Activated CD8-positive, alpha-beta memory T cell treated with anti-CD3 and anti-CD28 coated beads, Interleukin-2, amount 10 ng/mL, durations not matched to agents 7 days and 5 days (primary cell): ENCODE data around the gene KIF5C. TPM values are rescaled to one million over a fixed set of nuclear protein-coding genes. Genes with fewer than 3 reads are reported as not detected.
"Not testable (repeated sequence)": the region's sequence is repeated elsewhere in the genome, so short reads cannot be mapped to it uniquely, and the experiment has no call there.

Source experiments
- ATAC-seq: fragments of 150-1000 bp; cut with Tn5 transposase; one replicate; pipeline ENCODE4 v1.10.0; 2021; ENCODE audit warnings: moderate library complexity
- CTCF ChIA-PET: fragments of 350-600 bp; sonication (Branson Sonifier 250); formaldehyde crosslinking; loops from one replicate; lab custom pipeline; 2021; ENCODE audit warnings: antibody characterized with exemption; lab: Charles Lee
- DNase-seq: peaks from one replicate; pipeline ENCODE4 v3.0.0-alpha.2; 2020
- H3K27ac Mint-ChIP-seq: one replicate; pipeline ENCODE4 v1.8.0; 2021; ENCODE audit warnings: mild to moderate bottlenecking, mixed read lengths
- H3K27me3 Mint-ChIP-seq: one replicate; pipeline ENCODE4 v1.8.0; 2021; ENCODE audit warnings: mixed read lengths
- H3K36me3 Mint-ChIP-seq: one replicate; pipeline ENCODE4 v1.8.0; 2021; ENCODE audit warnings: mild to moderate bottlenecking, mixed read lengths
- H3K4me1 Mint-ChIP-seq: one replicate; pipeline ENCODE4 v1.8.0; 2021; ENCODE audit warnings: mixed read lengths
- H3K4me3 Mint-ChIP-seq: one replicate; pipeline ENCODE4 v1.8.0; 2021; ENCODE audit warnings: mild to moderate bottlenecking, moderate library complexity, mixed read lengths
- H3K9me3 Mint-ChIP-seq: one replicate; pipeline ENCODE4 v1.8.0; 2022; ENCODE audit warnings: low read depth, mixed read lengths
- total RNA-seq, 2 experiments: library from RNA; stranded (reverse); gene quantifications; one replicate each; pipeline ENCODE4 v1.2.3, GENCODE V29; 2021

The KIF5C gene
- 10 to 100 TPM; 16.2 to 18.3 TPM for total RNA-seq

DNA sequence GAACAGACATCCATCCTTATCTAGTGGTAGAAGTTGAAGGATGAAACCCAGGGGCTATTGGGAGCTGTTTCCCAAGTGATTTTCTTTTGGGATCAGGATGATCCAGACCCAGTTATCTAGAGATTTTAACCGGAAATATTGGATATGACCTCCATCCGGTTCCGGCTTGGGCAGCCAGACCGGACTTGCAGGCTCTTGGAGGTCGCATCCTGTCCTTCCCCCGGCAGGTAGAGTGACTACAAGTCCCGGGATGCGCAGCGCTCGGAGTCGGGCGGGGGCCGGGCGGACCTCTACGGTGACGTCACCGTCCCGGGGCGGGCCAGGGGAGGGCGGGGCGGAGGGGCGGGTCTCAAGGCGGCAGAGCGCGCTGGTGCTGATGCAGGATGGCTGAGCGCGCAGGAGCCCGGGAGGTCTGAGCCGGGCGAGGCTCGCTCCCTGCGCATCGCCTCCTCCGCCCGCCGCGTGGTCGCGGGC is at the start of gene KIF5C:
KIF5C (plus strand) TSS at position 360 of the 474 bp plus-strand sequence. CDS start 391 bp downstream, outside the sequence.
- Mint-ChIP-seq H3K4me1 (peaks cover 22% of the 10 kb centered on the region), H3K9me3 (no peaks in the 10 kb centered on the region), H3K4me3 (peak within 1 kb of the TSS; percentile 79), H3K36me3 (peaks cover 3% of the 10 kb centered on the region), H3K27me3 (peaks cover 28% of the 10 kb centered on the region), H3K27ac (peak within 1 kb of the TSS; percentile 68)
- peak; percentile 91 for ATAC-seq
- DNase-seq, result peak; percentile 95
- CTCF ChIA-PET, result no interaction called here

DNA sequence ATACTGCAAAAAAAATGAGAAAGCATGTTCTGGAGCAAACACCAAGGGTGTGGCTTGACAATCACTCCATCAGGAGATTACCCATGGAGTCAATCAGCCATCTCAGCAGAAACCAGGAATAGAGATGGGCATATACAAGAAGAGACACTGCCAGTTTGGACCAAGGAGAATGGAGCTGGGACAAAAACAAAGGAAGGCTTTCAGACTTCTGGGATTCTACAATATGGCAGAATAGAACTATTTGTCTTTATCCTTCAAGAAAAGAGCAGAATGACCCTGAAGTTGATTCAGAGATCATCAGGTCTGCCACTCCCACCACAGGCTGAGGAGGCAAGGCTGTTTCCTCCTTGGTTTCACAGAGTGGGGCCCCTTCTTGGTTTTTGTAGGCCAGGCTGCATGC is 48.2 kb upstream of the KIF5C start:
- no peak for ATAC-seq
- DNase-seq, result no peak
- H3K4me1 Mint-ChIP-seq, result no peaks in the 10 kb centered on the region
- peaks cover 4% of the 10 kb centered on the region for H3K9me3 Mint-ChIP-seq
- CTCF ChIA-PET, result no interaction called here
- no peak overlapping the region for H3K27ac Mint-ChIP-seq
- H3K4me3 Mint-ChIP-seq, result no peak overlapping the region
- peaks cover 17% of the 10 kb centered on the region for H3K27me3 Mint-ChIP-seq
- no peaks in the 10 kb centered on the region for H3K36me3 Mint-ChIP-seq

DNA sequence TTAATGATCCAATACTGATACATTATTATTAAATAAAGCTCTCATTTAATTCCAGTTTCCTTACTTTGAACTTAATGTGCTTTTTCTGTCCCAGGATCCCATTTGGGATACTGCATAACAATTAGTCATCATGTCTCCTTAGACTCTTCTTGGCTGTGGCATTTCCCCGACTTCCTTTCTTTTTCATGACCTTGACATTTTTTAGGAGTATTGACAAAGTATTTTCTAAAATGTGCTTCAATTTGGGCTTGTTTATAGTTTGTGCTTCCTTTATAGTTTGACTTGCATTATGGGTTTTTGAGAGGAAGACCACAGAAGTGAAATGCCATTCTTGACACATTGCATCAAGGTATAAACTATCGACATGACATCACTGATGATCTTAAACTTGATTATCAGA is 46.1 kb upstream of the KIF5C start:
- no peak overlapping the region for H3K4me3 Mint-ChIP-seq
- DNase-seq (no peak), ATAC-seq (no peak)
- peaks cover 4% of the 10 kb centered on the region for H3K9me3 Mint-ChIP-seq
- H3K4me1 Mint-ChIP-seq, result no peaks in the 10 kb centered on the region
- H3K36me3 Mint-ChIP-seq, result no peaks in the 10 kb centered on the region
- no peak overlapping the region for H3K27ac Mint-ChIP-seq
- peaks cover 12% of the 10 kb centered on the region for H3K27me3 Mint-ChIP-seq
- CTCF ChIA-PET, result interaction anchor here (1.1 kb wide), 1 partner anchor 14 kb away, joined by 4 read pairs; no protein-coding TSS in a partner anchor

DNA sequence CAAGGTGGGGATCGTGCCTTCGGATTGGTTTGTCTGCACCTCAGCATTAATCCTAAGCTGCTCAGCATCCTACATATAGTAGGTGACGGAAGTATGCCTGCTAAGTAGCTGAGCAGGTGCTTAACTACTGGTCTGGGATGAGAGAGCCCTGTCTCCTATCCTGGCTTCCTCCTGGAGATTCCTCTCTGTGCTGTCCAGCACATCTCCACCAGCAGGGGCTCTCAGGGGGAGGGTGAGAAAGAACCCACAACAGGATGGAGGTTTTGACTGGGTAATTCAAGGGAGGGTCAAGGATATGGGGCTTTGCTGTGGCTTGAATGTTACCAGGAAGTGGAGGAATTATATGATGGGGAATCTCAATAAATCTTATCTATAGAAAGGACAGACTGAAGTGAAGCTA is 45.4 kb upstream of the KIF5C start:
- CTCF ChIA-PET, result no interaction called here
- no peak overlapping the region for H3K27ac Mint-ChIP-seq
- ATAC-seq, result no peak

DNA sequence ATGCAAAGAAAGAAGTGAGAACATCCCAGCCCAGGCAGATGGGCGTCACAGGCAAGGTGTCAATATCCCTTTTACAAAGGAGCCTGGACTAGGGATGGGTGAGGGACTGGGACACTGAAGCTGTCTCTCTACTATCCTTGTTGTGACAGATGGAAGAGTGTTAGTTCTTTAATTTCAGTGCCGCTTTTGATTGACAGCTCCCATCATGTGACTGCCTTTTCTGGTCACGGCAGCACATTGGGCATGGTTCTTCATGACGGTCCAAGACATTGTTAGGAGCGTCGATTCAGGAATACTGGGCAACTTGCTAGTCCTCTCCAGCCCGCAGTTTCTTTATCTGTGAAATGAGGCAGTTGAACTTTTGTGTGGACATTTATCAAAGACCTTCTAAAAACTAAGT is 42.4 kb upstream of the KIF5C start:
- ATAC-seq (no peak), DNase-seq (no peak)
- CTCF ChIA-PET, result no interaction called here
- H3K36me3 Mint-ChIP-seq, result no peaks in the 10 kb centered on the region
- peaks cover 28% of the 10 kb centered on the region for H3K27me3 Mint-ChIP-seq
- H3K4me1 Mint-ChIP-seq, result no peaks in the 10 kb centered on the region
- no peak overlapping the region for H3K27ac Mint-ChIP-seq
- no peaks in the 10 kb centered on the region for H3K9me3 Mint-ChIP-seq
- no peak overlapping the region for H3K4me3 Mint-ChIP-seq

More for the DNA sequence above, 45.4 kb upstream of the KIF5C start:
- H3K27me3 Mint-ChIP-seq, result peaks cover 13% of the 10 kb centered on the region
- no peaks in the 10 kb centered on the region for H3K4me1 Mint-ChIP-seq
- no peak overlapping the region for H3K4me3 Mint-ChIP-seq
- H3K9me3 Mint-ChIP-seq, result peaks cover 4% of the 10 kb centered on the region
- H3K36me3 Mint-ChIP-seq, result no peaks in the 10 kb centered on the region
- no peak for DNase-seq

DNA sequence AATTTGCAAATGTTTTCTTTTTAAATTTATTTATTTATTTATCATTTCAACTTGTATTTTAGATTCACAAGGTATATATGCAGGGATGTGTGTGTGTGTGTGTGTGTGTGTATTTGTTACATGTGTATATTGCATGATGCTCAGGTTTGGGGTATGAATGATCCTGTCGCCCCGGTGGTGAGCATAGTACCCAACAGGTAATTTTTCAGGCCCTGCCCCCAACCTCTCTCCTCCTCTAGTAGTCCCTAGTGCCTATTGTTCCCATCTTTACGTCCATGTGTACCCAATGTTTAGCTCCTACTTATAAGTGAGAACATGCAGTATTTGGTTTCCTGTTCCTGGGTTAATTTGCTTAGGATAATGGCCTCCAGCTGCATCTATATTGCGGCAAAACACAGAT is 33.0 kb upstream of the KIF5C start:
- H3K36me3 Mint-ChIP-seq, result no peaks in the 10 kb centered on the region
- no peak overlapping the region for H3K27ac Mint-ChIP-seq
- DNase-seq (no peak), ATAC-seq (no peak)
- H3K4me1 Mint-ChIP-seq, result no peaks in the 10 kb centered on the region
- CTCF ChIA-PET, result no interaction called here
- no peak overlapping the region for H3K4me3 Mint-ChIP-seq
- peaks cover 21% of the 10 kb centered on the region for H3K27me3 Mint-ChIP-seq
- H3K9me3 Mint-ChIP-seq, result no peaks in the 10 kb centered on the region

DNA sequence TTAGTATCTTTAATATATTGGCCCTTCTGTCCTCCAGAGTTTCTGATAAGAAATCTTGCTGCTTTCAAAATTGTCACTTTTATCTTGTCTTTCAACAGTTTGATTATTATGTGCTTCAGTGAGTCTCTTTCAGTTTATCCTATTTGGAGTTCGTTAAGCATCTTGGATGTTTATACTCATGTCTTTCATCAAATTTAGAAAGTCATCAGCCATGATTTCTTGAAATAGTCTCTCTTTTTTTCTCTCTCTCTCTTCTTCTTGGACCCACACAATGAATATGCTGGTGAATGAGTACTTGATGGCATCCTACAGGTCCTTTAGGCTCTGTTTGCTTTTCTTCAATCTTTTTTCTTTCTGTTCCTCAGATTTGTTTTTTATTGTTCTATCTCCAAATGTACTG is 26.9 kb upstream of the KIF5C start:
- no peak for DNase-seq
- CTCF ChIA-PET, result no interaction called here
- H3K4me1 Mint-ChIP-seq, result no peaks in the 10 kb centered on the region
- H3K9me3 Mint-ChIP-seq, result no peaks in the 10 kb centered on the region
- no peak for ATAC-seq
- no peak overlapping the region for H3K27ac Mint-ChIP-seq
- H3K4me3 Mint-ChIP-seq, result no peak overlapping the region
- peaks cover 44% of the 10 kb centered on the region for H3K27me3 Mint-ChIP-seq
- peaks cover 4% of the 10 kb centered on the region for H3K36me3 Mint-ChIP-seq

DNA sequence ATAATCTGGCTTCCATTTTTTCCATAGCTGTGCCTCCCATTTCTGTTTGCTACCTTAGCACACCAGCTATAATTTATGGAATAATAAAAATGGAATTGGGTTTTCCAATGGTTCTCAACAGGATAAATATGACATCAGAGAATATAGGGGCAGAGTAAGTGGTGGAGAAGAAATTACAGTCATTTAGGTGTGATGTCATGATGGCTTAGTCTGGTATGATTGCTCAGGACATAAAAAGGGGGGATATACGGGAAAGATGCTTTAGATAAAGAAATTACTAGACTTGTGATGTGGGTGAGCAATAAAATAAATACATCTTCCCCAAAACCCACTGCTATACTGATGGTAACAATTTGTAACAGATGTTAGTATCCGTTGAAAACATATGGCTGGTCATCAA is 21.6 kb upstream of the KIF5C start:
- no peak for DNase-seq
- no peaks in the 10 kb centered on the region for H3K9me3 Mint-ChIP-seq
- H3K36me3 Mint-ChIP-seq, result no peaks in the 10 kb centered on the region
- no peak overlapping the region for H3K4me3 Mint-ChIP-seq
- H3K4me1 Mint-ChIP-seq, result no peaks in the 10 kb centered on the region
- H3K27me3 Mint-ChIP-seq, result peaks cover 46% of the 10 kb centered on the region
- CTCF ChIA-PET, result no interaction called here
- H3K27ac Mint-ChIP-seq, result no peak overlapping the region
- ATAC-seq, result no peak

DNA sequence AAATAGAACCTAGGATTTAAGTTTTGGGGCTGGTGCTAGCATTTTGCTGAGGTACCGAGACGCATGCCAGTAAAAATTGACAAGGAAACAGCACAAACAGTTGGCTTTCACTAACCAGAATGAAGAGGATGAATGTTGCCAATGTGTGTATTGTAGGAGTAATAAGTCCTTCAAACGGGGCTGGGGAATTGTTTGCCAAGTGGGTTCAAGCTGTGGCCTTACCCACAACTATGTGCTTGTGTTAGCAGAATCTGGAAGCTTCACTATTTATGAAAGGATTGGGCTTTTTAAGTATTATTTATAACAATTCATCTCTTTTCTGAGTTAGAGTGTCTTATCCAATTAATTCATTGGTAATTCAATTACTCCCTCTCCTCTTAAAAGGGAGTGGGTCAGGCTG is 15.0 kb upstream of the KIF5C start:
- Mint-ChIP-seq H3K9me3 (no peaks in the 10 kb centered on the region), H3K36me3 (no peaks in the 10 kb centered on the region), H3K4me3 (no peak overlapping the region), H3K4me1 (peaks cover 2% of the 10 kb centered on the region), H3K27ac (no peak overlapping the region), H3K27me3 (peaks cover 24% of the 10 kb centered on the region)
- DNase-seq (no peak), ATAC-seq (no peak)
- CTCF ChIA-PET, result no interaction called here

DNA sequence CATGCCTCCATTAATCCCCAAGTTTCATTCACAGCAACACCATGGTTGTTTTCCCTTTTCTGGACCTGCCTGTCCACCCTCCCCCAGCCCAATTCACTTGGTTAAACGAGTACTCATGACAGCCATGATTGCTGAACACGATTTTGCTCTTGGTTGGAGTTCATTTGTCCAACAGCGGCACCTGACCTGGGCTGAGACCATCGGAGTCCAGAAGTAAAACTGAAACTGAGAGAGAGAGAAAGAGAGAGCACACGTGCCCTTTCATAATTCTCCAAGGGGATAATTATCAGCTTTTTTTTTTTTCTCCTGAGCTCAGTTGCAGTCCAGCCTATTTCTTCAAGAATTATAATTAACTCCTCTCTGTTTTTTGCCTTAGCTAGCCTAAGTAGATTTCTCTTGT is 13.7 kb upstream of the KIF5C start:
- Mint-ChIP-seq H3K27me3 (peaks cover 30% of the 10 kb centered on the region), H3K9me3 (no peaks in the 10 kb centered on the region), H3K36me3 (no peaks in the 10 kb centered on the region), H3K4me3 (no peak overlapping the region), H3K4me1 (peaks cover 2% of the 10 kb centered on the region), H3K27ac (no peak overlapping the region)
- CTCF ChIA-PET, result no interaction called here
- DNase-seq, result no peak
- ATAC-seq, result no peak

DNA sequence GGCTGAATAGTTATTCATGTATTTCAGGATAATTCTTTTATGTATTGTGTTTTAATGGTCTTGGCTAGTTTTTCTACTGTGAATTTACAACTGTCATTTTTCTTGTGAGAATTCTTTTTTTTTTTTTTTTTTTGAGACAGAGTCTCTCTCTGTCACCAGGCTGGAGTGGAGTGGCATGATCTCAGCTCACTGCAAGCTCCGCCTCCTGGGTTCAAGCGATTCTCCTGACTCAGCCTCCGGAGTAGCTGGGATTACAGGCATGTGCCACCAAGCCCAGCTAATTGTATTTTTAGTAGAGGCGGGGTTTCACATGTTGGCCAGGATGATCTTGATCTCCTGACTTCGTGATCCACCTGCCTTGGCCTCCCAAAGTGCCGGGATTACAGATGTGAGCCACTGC is 12.5 kb upstream of the KIF5C start:
- H3K4me1 Mint-ChIP-seq, CTCF ChIA-PET, DNase-seq, H3K36me3 Mint-ChIP-seq, H3K4me3 Mint-ChIP-seq, H3K27ac Mint-ChIP-seq, H3K9me3 Mint-ChIP-seq, ATAC-seq: not testable (repeated sequence)
- H3K27me3 Mint-ChIP-seq, result peaks cover 27% of the 10 kb centered on the region

DNA sequence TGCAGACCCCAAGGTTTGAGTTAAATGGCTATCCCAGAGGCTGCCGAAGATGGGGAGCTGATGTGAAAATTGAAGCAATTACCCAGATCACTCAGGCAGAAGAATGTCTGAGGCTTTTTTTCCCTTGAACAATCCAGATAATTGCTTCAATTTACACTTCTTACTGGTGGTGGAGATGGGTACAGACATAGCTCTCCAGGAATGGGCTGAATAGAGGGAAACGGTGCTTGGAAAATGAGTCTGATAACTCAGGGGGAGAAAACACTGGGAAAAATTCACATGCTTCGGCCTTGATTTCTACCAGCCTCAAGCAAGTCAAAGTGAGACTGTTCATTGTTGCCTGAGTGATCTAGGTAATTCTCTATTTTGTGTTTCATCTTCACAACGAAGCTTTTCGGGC is 9.5 kb upstream of the KIF5C start:
- DNase-seq, result no peak
- peaks cover 1% of the 10 kb centered on the region for H3K36me3 Mint-ChIP-seq
- H3K4me1 Mint-ChIP-seq, result peaks cover 6% of the 10 kb centered on the region
- no peak for ATAC-seq
- H3K4me3 Mint-ChIP-seq, result no peak overlapping the region
- H3K27ac Mint-ChIP-seq, result no peak overlapping the region
- CTCF ChIA-PET, result no interaction called here
- no peaks in the 10 kb centered on the region for H3K9me3 Mint-ChIP-seq
- peaks cover 41% of the 10 kb centered on the region for H3K27me3 Mint-ChIP-seq

DNA sequence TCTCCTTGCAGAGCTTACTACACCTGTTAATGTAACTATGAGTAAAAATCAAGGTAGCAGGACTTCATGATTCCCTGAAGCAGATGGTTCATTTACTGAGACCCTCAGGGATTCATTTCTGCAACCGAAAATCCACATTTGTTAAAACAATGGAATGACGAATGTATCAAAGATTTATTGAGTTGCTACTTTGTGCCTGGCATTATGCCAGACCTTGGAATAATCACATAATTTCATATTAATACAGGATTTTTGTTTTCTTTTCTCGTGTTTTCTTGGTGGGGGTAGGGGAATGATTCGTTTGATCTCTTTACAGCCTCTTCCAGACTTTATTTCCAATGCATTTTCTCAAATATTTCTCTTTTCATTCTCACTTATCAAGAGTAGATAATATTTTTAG is 8.9 kb upstream of the KIF5C start:
- Mint-ChIP-seq H3K4me1 (peaks cover 5% of the 10 kb centered on the region), H3K27ac (no peak overlapping the region), H3K27me3 (peaks cover 41% of the 10 kb centered on the region), H3K4me3 (no peak overlapping the region), H3K9me3 (no peaks in the 10 kb centered on the region), H3K36me3 (peaks cover 1% of the 10 kb centered on the region)
- CTCF ChIA-PET, result no interaction called here
- ATAC-seq (no peak), DNase-seq (no peak)

DNA sequence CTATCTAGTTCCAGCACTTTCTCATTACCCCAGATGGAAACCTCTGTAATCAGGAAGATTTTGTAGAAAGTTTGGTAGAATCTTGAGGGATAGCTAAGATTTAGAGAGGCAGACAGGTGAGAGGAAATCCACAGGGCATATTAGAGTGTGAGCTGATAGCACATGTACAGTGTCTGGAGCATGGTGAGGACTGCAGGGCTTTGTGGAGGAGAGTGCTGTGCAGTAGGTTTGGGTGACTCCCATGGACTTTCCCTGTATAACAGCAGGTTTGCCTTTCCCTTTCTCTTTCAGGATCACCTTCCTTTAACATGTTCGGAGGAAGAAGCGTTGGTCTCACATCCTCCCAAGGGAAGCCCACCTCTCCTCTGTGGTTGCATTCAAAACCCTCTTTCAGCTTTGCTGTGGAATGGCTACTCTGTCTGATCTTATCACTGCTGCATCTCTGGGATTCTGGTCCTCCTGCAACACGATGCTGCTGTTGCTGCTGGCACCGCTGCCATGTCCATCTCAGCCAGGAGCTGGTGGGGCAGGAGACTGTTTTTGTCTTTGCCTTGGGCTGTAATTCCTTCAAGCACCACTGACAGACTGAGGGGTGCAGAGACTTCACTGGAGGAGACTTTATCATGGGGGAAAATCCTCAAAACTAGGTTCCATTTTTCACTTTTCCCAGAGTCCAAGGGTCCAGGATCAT is 7.8 kb upstream of the KIF5C start:
- DNase-seq, result no peak
- CTCF ChIA-PET, result no interaction called here
- Mint-ChIP-seq H3K4me1 (peaks cover 4% of the 10 kb centered on the region), H3K36me3 (peaks cover 1% of the 10 kb centered on the region), H3K9me3 (no peaks in the 10 kb centered on the region), H3K4me3 (no peak overlapping the region), H3K27me3 (peaks cover 42% of the 10 kb centered on the region), H3K27ac (no peak overlapping the region)
- ATAC-seq, result no peak
